GM18517 (cell line): ENCODE data around the gene M6PR.
"Not testable (repeated sequence)": the region's sequence is repeated elsewhere in the genome, so short reads cannot be mapped to it uniquely, and the experiment has no call there.

Experiments used
- ATAC-seq: cut with Tn5 transposase; IDR thresholded peaks from one replicate; pipeline ENCODE4 v1.9.1; 2021; ENCODE audit warnings: mild to moderate bottlenecking, moderate library complexity; ENCODE audit not compliant: unreplicated experiment

M6PR gene

DNA sequence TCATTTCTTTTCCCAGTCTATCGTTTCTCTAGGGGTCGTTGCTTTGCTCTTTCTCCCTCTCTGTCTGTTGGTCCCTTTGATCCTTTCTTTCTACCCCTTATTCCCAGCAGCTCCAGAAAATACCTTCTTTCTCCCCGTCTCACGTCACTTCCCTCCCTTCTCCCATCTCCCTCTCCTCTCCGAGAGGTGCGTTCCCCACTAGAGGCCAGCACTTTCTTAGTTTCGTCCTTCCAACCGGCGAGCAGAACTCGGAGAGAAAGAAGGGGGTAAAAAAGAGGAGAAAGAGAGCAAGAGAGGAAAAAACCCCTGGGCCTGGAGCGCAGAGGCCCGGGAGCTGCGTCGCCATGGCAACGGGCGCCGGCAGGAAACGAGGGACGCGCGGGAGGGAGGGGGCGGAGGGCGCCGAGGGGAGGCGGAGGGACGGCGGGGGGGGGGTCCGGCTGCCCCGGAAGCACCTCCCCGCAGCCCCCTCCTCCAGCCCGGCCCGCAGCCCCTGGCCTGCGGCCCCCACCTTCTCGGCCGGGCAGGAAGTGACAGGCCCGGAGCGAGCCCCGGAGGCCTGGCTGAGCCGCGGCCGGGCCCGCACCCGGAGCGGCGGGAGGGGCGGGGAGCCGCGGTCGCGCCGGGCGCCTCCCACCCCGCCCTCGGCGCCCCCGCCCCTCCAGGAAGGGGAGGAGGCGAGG lies 35.3 kb downstream of the M6PR start, which contains the start of gene PHC1:
PHC1 (plus strand) TSS at position 477 of the 683 bp plus-strand sequence. CDS start 3,169 bp downstream, outside the sequence.
- ATAC-seq, result not testable (repeated sequence)

DNA sequence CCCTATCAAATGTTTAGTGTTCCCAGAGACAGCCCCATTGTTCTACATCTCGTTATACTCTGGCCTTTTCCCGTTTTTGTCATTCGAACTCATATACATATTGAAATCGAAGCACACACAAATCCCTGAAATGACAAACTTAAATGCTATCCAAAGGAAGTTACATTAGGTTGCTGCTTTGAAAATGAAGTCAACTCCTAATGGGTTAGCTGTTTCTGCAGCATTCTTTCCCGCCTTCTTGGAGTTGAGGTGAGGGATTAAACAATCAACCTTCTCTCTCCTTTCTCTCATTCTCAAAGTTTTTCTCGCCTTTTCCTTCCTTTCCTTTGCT lies 35.8 kb downstream of the M6PR start:
- ATAC-seq, result no peak

DNA sequence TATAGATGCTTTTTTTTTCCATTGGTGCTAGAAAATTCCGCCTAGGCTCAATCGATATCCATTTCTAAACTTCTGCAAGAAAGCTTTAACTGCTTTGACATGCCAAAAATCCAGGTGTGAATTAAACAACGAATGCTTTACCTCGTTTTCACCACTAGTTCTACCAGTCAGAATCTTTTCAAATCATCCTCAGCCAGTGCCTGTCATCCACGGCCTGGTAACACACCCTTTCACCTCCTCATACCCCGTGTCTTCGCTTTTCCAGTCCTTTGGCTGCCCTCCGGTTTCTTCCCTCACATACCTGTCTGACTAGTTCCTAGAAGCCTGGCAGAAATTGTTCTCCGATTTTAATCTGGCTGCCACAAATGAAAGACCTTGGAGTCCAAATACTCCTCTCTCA lies 36.5 kb downstream of the M6PR start:
- ATAC-seq, result no peak

DNA sequence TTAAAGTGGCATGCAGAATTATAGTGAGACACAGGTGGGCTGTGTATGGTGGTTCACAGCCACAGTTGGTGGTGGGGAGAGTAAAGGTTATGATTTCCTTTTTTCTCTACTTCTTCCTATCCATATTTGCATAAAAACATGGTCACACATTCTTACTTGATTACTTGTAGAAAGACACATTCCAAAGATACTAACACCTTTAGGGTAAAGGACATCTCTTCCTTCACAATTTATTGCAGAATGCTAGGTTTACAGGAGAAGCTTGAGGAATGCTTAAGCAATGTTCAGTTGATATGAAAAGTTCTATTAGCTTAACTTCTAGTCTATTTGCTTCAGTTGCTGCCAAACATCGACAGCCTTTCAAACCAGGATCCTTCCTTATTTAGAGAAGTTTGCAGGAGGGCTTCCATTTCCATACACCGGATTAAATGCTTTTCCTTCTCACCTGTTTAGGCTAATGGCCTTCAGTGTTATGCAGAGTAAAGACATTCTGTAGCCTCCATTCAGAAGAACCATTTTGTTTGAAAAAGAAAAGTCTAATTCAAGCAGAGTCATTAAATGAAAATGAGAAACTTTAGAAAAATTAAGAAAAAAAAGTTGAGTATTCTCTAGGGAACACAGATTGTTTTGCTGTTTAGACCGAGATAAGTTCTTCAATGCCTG lies 37.7 kb downstream of the M6PR start:
- ATAC-seq, result no peak

DNA sequence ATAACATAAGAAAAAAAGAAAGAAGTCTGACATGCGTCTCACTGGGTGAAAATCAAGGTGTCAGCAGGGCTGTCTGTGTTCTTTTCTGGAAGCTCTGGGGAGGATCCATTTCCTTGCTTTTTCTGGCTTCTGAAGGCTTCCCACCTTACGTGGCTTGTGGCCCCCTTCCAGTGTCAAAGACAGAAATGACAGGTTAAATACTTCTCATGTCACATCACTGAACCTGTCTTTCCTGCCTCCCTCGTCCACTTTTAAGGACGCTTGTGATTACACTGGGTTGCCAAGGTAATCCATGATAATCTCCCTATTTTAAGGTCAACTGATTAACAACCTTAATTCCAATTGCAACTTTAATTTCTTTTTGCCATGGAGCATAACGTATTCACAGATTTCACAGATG lies 39.7 kb downstream of the M6PR start:
- no peak for ATAC-seq

DNA sequence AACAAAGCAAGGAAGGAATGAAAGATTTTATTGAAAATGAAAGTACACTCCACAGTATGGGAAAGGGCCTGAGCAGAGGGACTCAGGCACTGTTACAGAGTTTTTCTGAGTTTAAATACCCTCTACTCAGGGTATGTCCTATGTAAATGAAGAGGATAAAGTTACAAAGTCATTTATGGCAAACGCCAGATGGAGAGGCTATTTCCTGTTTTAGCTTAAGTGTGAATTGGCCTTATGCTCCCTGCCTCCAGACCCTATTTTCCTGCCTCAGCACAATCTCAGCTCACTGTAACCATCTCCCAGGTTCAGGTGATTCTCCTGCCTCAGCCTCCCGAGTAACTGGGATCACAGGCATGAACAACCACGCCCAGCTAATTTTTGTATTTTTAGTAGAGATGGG lies 41.9 kb downstream of the M6PR start:
- no peak for ATAC-seq

DNA sequence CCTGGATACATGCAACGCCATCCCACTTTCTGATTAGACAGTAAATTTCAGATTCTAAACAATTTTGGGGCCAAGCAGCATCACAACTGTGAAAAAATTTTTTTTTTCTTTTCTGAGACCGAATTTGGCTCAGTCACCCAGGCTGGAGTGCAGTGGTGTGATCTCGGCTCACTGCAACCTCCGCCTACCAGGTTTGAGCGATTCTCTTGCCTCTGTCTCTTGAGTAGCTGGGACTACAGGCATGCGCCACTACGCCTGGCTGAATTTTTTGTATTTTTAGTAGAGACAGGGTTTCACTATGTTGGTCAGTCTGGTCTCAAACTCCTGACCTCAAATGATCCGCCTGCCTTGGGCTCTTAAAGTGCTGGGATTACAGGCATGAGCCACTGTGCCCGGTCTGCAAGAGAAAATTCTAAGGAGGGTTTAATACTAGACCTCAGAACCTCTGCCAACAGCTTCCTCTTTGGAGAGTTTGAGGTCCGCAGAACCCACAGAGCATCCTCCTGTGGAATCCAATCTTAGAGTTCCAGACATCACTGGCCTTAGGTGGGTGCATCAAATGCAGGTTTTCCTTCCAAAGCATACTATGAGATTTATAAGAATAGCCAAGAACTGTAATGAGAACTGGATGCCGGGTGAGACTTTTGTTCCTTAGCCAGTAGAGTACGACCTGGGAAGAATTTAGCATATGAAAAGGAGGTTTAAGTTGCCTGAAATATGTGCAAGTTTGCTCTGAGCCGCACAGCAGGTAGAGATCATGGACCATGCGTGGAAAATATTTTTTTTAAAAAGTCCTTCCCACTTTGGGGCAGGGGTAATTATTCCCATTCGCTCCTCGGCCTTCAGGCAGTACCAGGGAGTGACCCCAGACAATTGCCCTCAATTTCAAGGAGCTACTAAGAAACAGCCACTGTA lies 42.9 kb downstream of the M6PR start:
- ATAC-seq, result no peak

DNA sequence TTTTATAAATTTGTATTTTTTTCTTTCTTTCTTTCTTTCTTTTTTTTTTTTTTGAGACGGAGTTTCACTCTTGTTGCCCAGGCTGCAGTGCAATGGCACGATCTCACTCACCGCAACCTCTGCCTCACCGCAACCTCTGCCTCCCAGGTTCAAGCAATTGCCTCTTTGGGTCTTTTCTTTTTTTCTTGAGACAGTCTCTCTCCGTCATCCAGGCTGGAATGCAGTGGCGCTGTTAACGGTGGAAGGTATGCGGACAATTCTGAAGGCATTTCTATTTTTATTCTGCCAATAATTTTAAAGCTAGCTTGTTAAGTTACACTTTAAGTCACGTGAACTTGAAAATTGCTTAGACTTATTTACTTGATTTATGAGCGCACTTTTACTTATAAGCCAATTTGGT lies 43.9 kb downstream of the M6PR start:
- no peak for ATAC-seq

DNA sequence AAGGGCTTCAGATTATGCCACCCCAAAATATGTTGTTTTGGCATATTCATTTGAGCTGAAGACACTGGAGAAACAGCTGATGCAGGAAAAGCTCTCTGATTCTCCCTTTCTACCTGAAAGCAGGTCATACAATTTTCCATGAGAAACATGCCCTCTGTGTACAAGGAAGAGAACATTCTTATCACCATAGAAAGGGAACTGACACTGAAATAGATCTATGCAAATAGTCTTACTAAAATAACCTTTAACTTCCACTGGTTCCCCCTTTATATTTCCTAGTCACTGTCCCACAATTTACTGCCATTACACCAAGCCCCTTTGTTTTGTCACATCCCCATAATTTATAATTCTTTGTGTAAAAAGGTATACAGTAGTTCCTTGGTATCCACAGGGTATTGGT lies 44.8 kb downstream of the M6PR start:
- no peak for ATAC-seq

DNA sequence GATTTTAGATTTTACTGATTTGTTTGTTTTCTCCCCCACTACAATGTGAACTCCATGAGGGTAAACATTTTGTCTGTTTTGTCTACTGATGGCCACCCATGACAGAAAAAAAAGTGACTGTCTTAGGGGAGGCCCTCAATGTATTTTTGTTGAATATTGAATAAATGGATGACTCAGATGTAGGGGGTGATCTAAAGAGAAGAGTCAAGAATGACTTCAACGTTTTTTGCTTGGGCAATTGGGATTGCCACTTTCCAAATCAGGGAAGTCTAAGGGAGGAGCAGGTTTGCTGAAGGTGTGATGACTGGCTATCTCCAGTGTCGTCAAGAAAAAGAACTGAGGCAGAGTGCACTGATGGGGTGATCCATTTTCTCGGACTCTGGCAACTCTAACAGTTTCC lies 45.8 kb downstream of the M6PR start:
- ATAC-seq, result no peak

DNA sequence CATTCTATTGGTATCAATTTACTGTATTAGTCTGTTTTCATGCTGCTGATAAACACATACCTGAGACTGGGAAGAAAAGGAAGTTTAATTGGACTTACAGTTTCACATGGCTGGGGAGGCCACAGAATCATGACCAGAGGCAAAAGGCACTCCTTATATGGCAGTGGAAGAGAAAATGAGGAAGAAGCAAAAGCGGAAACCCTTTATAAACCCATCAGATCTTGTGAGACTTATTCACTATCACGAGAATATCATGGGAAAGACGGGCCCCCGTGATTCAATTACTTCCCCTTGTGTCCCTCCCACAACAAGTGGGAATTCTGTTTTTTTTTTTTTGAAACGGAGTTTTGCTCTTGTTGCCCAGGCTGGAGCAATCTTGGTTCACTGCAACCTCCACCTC lies 46.7 kb downstream of the M6PR start:
- not testable (repeated sequence) for ATAC-seq

DNA sequence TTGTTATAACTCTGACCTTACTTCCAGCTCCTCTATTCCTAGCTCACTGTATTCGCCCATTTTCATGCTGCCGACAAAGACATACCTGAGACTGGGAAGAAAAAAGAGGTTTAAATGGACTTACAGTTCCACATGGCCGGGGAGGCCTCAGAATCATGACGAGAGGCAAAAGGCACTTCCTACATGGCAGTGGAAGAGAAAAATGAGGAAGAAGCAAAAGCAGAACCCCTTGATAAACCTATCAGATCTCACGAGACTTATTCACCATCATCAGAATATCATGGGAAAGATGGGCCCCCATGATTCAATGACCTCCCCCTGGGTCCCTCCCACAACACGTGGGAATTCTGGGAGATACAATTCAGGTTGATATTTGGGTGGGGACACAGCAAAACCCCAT lies 49.6 kb downstream of the M6PR start:
- no peak for ATAC-seq

DNA sequence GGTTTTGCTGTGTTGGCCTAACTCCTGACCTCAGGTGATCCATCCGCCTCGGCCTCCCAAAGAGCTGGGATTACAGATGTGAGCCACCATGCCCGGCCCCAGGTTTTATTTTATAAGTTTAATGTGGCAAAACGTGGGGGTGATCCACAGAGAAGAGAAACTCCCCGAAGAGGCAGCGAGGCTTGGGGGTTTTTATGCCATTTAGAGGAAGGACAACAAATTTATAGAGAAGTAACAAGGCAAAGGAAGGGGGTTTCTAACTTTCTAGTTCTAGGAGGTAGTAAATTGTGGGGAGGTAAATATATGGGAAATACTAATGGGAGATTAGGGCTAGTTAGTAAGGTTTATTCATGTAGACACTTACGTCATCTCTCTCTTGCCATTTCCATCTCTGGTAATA lies 52.4 kb downstream of the M6PR start:
- ATAC-seq, result no peak

DNA sequence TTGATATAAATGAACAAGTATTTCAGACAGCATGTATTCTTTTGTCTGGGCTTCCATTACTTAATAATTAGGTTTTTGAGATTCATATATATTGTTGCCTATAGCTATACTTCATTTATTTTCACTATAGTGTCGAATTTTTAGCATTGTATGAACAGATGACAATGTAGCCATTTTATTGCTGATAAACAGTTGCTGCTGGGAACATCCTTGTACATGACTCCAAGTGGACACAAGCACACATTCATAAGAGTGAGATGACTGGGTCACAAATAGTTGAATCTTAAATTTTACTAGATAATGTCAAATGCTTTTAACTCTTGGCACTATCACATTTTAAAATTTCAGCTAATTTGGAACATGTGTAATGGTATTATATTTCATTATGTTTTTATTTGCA lies 54.5 kb downstream of the M6PR start:
- no peak for ATAC-seq

DNA sequence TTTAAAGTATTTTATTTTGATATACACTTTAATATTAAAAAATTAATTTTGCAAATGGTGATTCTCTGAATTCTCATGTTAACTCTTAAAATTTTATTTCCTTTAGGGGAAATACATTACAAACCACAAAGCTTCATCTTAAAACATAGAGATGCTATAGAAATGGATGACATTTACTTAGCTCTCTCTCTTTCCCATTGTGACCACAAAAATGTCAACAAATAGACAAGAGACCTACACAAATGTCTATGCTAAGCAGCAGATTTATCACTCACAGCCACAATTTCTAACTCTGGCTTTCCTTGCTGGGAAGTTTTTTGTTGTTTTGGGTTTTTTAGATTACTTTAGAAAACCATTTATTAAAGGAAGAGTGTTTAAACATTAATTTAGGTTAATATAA lies 55.1 kb downstream of the M6PR start:
- no peak for ATAC-seq

DNA sequence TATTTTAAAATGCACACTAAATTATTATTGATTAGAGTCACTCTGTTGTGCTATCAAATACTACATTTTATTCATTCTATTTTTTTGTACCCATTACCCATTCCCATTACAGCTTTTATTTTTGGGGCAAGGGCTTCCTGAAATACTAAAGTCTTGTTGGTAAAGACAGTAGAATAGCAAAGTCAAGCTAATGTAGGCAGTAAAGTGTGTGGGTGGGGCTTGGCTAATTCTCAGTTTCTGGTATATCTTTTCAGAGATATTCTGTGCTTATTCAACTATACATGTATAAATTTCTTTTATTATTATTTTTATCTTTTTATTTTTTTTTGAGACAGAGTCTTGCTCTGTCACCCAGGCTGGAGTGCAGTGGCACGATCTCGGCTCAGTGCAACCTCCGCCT lies 57.5 kb downstream of the M6PR start:
- no peak for ATAC-seq
